ENCODE results near the gene CFAP119. TPM values are rescaled to one million over a fixed set of nuclear protein-coding genes. Genes with fewer than 3 reads are reported as not detected.
A peak's percentile ranks its signal among the peaks of the same experiment; 100 is the strongest.
"Not testable (repeated sequence)": the region's sequence is repeated elsewhere in the genome, so short reads cannot be mapped to it uniquely, and the experiment has no call there.

The CFAP119 gene
- 4.1 and 4.2 TPM in 2 replicates for total RNA-seq (2014; rRNA removed; shearing (Covaris generic))

GRCh38 chr16:30761928-30762902 lies at the start of gene CFAP119, which contains the start of gene RNF40:
TSS of gene CFAP119 (minus strand) at chr16:30762062. CDS start at chr16:30761748, 314 bp downstream.
TSS of gene RNF40 (plus strand) at chr16:30762322. CDS start at chr16:30762546, 224 bp downstream.
- Histone ChIP-seq H3K9me3 (replicated peaks) (no peaks in the 10 kb centered on the region), H3K27me3 (no peaks in the 10 kb centered on the region), H3K27ac (peak within 1 kb of the TSS; percentile 43), H3K4me1 (peaks cover 5% of the 10 kb centered on the region; the same call in 1 of the 2 replicates), H3K4me3 (peak within 1 kb of the TSS; percentile 67), H3K36me3 (peaks cover 24% of the 10 kb centered on the region)
- peak; percentile 98 to 99 for DNase-seq

GRCh38 chr16:30809675-30810074 lies 47.8 kb upstream of the CFAP119 start:
- H3K27ac ChIP-seq; H3K9me3 ChIP-seq (replicated peaks); DNase-seq; H3K4me1 ChIP-seq; H3K36me3 ChIP-seq; H3K4me3 ChIP-seq; H3K27me3 ChIP-seq: not testable (repeated sequence)

- not testable (repeated sequence) for DNase-seq; H3K4me1 ChIP-seq; H3K9me3 ChIP-seq (replicated peaks); H3K27ac ChIP-seq; H3K36me3 ChIP-seq; H3K4me3 ChIP-seq; H3K27me3 ChIP-seq
Observed at GRCh38 chr16:30808890-30809426, 47.1 kb upstream of the CFAP119 start.

- 0 out of 2 replicates have a peak, but pooled peaks cover 5% of the 10 kb centered on the region for H3K4me1 ChIP-seq
- no peaks in the 10 kb centered on the region for H3K36me3 ChIP-seq
- DNase-seq, result no peak
- H3K9me3 ChIP-seq (replicated peaks), result no peaks in the 10 kb centered on the region
- H3K4me3 ChIP-seq, result no peak overlapping the region
- H3K27me3 ChIP-seq, result no peaks in the 10 kb centered on the region
- no peak overlapping the region for H3K27ac ChIP-seq
Observed at GRCh38 chr16:30808146-30808545, 46.3 kb upstream of the CFAP119 start.

GRCh38 chr16:30805370-30806169 lies 43.7 kb upstream of the CFAP119 start:
- peak overlapping the region; percentile 50 for H3K27ac ChIP-seq
- H3K36me3 ChIP-seq, result no peaks in the 10 kb centered on the region
- no peaks in the 10 kb centered on the region for H3K27me3 ChIP-seq
- H3K4me1 ChIP-seq, result 0 out of 2 replicates have a peak, but pooled peaks cover 5% of the 10 kb centered on the region
- H3K9me3 ChIP-seq (replicated peaks), result no peaks in the 10 kb centered on the region
- peak; percentile 87 to 92 for DNase-seq
- peak overlapping the region; percentile 73 for H3K4me3 ChIP-seq

- no peaks in the 10 kb centered on the region for H3K9me3 ChIP-seq (replicated peaks)
- DNase-seq, result no peak
- peak overlapping the region; percentile 50; the same call in 1 of the 2 replicates for H3K27ac ChIP-seq
- no peaks in the 10 kb centered on the region for H3K27me3 ChIP-seq
- no peaks in the 10 kb centered on the region for H3K36me3 ChIP-seq
- 0 out of 2 replicates have a peak, but pooled peaks cover 5% of the 10 kb centered on the region for H3K4me1 ChIP-seq
- peak overlapping the region; percentile 73 for H3K4me3 ChIP-seq
Observed at GRCh38 chr16:30805056-30805369, 43.2 kb upstream of the CFAP119 start.

- DNase-seq, result no peak
- Histone ChIP-seq H3K27me3 (no peaks in the 10 kb centered on the region), H3K27ac (no peak overlapping the region), H3K4me1 (0 out of 2 replicates have a peak, but pooled peaks cover 5% of the 10 kb centered on the region), H3K36me3 (no peaks in the 10 kb centered on the region), H3K9me3 (replicated peaks) (no peaks in the 10 kb centered on the region), H3K4me3 (no peak overlapping the region)
Observed at GRCh38 chr16:30802936-30803335, 41.1 kb upstream of the CFAP119 start.

- Histone ChIP-seq H3K9me3 (replicated peaks) (no peaks in the 10 kb centered on the region), H3K36me3 (no peaks in the 10 kb centered on the region), H3K27ac (no peak overlapping the region), H3K4me1 (0 out of 2 replicates have a peak, but pooled peaks cover 5% of the 10 kb centered on the region), H3K27me3 (no peaks in the 10 kb centered on the region), H3K4me3 (no peak overlapping the region)
- no peak for DNase-seq
Observed at GRCh38 chr16:30797670-30798309, 35.9 kb upstream of the CFAP119 start.

- Histone ChIP-seq H3K9me3 (replicated peaks) (no peaks in the 10 kb centered on the region), H3K27ac (no peak overlapping the region), H3K27me3 (no peaks in the 10 kb centered on the region), H3K36me3 (no peaks in the 10 kb centered on the region), H3K4me1 (0 out of 2 replicates have a peak, but pooled peaks cover 5% of the 10 kb centered on the region), H3K4me3 (no peak overlapping the region)
- DNase-seq, result no peak
Observed at GRCh38 chr16:30794634-30795033, 32.8 kb upstream of the CFAP119 start.

GRCh38 chr16:30793508-30794069 lies 31.7 kb upstream of the CFAP119 start:
- Histone ChIP-seq H3K27ac (no peak overlapping the region), H3K4me1 (0 out of 2 replicates have a peak, but pooled peaks cover 5% of the 10 kb centered on the region), H3K4me3 (no peak overlapping the region), H3K27me3 (no peaks in the 10 kb centered on the region), H3K36me3 (no peaks in the 10 kb centered on the region), H3K9me3 (replicated peaks) (no peaks in the 10 kb centered on the region)
- no peak for DNase-seq

GRCh38 chr16:30787613-30788378 lies 25.9 kb upstream of the CFAP119 start:
- Histone ChIP-seq H3K4me1 (peaks cover 4% of the 10 kb centered on the region; the same call in 1 of the 2 replicates), H3K27me3 (no peaks in the 10 kb centered on the region), H3K36me3 (peaks cover 13% of the 10 kb centered on the region), H3K27ac (peak overlapping the region; percentile 66), H3K4me3 (peak overlapping the region; percentile 97), H3K9me3 (replicated peaks) (no peaks in the 10 kb centered on the region)
- DNase-seq, result peak in 1 of 2 experiments; percentile 28

- H3K4me1 ChIP-seq, result peaks cover 4% of the 10 kb centered on the region; the same call in 1 of the 2 replicates
- peak; percentile 87 to 92 for DNase-seq
- peak within 1 kb of the TSS; percentile 66 for H3K27ac ChIP-seq
- no peaks in the 10 kb centered on the region for H3K27me3 ChIP-seq
- peak within 1 kb of the TSS; percentile 97 for H3K4me3 ChIP-seq
- H3K9me3 ChIP-seq (replicated peaks), result no peaks in the 10 kb centered on the region
- peaks cover 20% of the 10 kb centered on the region for H3K36me3 ChIP-seq
Observed at GRCh38 chr16:30786936-30787612, 25.2 kb upstream of the CFAP119 start, which contains the start of gene ZNF629. TSS of gene ZNF629 (minus strand) at chr16:30787205. CDS start at chr16:30784482, 2,723 bp downstream.
